ENCODE results near the gene EFCAB8.

The EFCAB8 gene

DNA sequence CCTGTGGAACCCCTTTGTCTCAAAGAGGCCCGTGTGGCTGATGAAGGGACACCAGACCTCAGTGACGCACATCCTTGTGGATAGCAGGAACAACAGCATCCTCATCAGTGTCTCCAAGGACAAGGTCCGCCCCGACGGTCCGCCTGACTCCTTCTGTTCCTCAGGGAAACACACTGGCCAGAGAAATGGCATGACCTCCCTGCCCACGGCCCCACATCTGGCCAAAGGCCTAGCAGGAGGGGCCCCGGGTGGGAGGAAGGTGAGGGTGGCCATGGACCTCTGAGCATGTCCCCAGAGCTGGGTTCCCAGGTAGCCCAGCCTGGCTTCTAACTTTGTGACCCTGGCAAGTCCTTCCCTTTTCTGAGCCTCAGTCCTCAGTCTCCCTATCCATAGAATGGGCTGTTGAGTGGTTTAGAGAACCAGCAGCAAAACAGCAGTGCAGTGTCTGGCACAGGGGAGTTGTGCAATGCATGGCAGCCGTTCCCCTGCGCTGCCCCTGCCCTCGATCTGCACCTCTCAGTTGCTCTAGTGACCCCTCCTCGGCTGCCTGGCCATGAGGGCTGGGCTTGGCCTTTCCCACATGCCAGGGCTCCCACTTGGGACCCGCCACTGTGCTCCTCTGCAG lies 48.3 kb downstream of the EFCAB8 start:
- DNase-seq (ENCODE audit: extremely low read depth, low read depth) = no peak
- TF ChIP-seq CTCF (IDR thresholded peaks at IDR 0.05; ENCODE audit: low read depth, low read length) = no peak

DNA sequence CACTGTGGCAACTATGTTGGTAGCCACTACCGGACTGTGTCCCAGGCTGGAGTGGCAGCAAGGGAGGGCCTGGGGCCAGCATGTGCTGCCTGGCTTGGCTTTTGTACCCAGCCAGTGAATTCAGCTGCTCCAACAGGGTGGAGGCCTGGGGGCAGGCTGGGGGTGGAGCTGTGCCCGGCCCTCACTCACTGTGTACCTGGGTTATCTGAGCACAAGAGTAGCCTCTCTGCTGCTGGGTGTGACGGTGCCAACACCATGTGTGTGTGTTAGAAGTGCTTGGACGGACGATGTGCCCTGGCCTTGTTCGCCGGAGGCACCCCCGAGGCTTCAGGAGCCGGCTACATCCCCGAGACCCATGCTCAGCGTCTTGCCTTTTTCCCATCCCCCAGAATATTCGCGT lies 49.2 kb downstream of the EFCAB8 start:
- no peak for TF ChIP-seq CTCF (IDR thresholded peaks at IDR 0.05; ENCODE audit: low read depth, low read length)

DNA sequence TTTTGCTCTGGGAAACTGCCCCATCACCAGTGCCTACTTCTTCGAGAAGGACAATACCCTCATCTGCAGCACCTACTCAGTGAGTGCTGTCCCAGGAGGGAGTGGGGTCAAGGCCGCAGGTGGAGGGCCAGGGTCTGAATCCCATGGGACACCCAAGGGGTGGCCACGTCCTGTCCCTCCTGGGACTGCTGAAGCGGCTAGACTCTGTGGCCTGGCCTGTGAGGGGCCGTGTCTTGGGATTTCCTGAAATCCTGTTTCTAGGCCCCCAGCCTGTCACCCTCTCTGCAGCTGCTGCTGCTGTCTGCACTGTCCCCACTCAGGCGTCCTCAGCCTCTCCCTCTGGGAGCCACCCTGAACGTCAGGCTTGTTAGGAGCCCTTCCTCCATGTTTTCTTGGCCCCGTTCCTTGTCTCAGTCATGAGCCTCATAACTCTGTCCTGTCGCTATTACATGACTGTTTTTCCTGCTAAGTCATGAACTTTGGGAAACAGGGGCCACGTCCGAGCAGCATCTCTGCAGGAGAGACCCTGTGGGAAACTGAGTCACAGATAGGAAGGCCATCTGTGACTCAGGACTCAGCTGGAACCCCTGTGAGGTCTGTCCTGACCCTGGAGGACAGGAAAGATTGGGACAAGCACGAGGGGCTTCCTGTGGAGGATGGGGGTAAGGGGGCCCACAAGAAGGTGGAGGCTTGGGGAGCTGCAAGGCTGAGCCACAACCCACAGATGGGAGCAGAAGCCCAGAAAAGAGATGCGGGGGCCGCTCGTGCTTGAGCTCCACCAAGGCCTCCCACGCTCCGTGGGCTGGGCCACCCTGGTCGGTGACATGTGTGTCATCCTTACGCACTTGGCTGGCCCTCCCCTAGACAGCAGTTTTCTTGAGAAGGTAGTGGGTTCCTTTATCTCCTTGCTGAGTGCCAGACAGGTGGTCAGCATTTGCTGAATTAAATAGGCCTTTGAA lies 49.9 kb downstream of the EFCAB8 start:
- DNase-seq (ENCODE audit: extremely low read depth, low read depth) = no peak
- no peak for TF ChIP-seq CTCF (IDR thresholded peaks at IDR 0.05; ENCODE audit: low read depth, low read length)

More for the DNA sequence above, 49.2 kb downstream of the EFCAB8 start:
- no peak for DNase-seq (ENCODE audit: extremely low read depth, low read depth)

DNA sequence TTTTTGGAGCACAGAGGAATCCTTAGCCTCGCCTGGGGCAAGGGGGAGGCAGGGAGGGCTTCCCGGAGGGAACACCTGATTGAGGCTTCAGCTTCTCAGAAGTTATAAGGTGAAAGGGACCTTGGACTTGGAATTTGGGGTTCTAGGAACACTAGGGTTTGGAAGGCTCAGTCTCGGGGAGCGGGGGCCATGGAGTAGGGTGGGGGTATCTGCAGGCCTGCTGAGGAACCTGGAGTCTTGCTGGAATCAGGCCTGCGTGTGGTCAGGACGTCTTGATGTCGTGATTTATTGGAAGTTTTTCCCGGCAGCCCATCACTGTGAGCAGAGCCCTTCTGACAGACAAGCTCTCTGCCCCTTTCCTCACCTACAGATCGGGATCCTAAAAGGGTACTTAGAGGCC lies 50.7 kb downstream of the EFCAB8 start:
- TF ChIP-seq CTCF (IDR thresholded peaks at IDR 0.05; ENCODE audit: low read depth, low read length) = no peak
- no peak for DNase-seq (ENCODE audit: extremely low read depth, low read depth)

DNA sequence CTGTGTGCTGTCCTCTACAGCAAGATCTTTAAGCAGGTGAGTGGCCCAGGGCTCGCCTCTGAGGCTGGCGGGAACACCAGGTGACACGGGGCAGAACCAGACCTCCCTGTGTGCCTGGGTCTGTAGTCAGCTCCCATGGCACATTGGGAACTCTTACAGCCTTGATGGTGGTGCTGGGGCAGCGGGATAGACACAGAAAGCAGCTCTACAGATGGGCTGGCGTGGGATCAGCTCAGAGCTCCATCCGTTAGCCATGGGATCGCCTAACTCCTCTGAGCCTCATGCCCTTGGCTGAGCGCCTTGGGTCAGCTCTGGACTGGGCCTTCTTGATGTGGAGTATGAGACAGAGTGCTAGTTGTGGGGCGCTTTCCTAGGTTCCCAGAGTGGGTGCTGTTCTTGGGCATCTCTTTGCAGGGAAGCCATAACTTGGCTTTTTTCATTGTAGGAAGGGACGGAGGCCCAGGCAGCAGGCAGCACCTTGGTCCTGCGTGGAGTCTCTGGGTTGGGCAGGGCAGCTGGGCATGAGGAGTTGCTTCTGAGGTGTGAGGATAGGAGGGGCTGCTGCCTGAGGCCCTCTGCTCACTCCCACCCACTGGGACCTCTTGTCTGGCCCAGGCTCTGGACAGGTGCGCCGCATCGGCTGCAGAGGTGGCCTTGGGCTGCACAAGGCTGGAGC lies 51.3 kb downstream of the EFCAB8 start:
- TF ChIP-seq CTCF (IDR thresholded peaks at IDR 0.05; ENCODE audit: low read depth, low read length) = no peak
- no peak for DNase-seq (ENCODE audit: extremely low read depth, low read depth)

- DNase-seq (ENCODE audit: extremely low read depth, low read depth) = no peak
- TF ChIP-seq CTCF (IDR thresholded peaks at IDR 0.05; ENCODE audit: low read depth, low read length) = no peak
These were observed 52.6 kb downstream of the EFCAB8 start for GRCh38 chr20:32911355-32911754.

GRCh38 chr20:32912688-32913087 lies 54.0 kb downstream of the EFCAB8 start:
- DNase-seq (ENCODE audit: extremely low read depth, low read depth) = no peak
- no peak for TF ChIP-seq CTCF (IDR thresholded peaks at IDR 0.05; ENCODE audit: low read depth, low read length)

Data from AG09319 (cell line).